Prostate gland (tissue), 2 donors: ENCODE measurements around the gene KIAA1328. TPM values are rescaled to one million over a fixed set of nuclear protein-coding genes. Genes with fewer than 3 reads are reported as not detected.

Source experiments
- DNase-seq: peaks from one replicate; pipeline ENCODE4 v3.0.0-alpha.2; 2019; ENCODE audit warnings: low spot score
- H3K27ac ChIP-seq, 2 donors: fragments of 200-600 bp; sonication (generic); 2 replicates each; pipeline ENCODE4 v1.5.1; 2017 to 2019
- H3K27me3 ChIP-seq: fragments of 200-600 bp; sonication (generic); replicated peaks from 2 replicates; pipeline ENCODE4 v1.5.1; 2019; ENCODE audit not compliant: insufficient read depth
- H3K36me3 ChIP-seq, 2 donors: fragments of 200-600 bp; sonication (generic); 1 replicate in 1 of 2; 2 replicates in 1 of 2; pipeline versions ENCODE4 v1.5.1 to v1.8.1; 2017 to 2019
- H3K4me1 ChIP-seq: fragments of 200-600 bp; sonication (generic); replicated peaks from 2 replicates; pipeline ENCODE4 v1.5.1; 2019
- H3K4me3 ChIP-seq, 2 donors: fragments of 200-600 bp; sonication (generic); 2 replicates each; pipeline ENCODE4 v1.5.1; 2017 to 2019
- H3K9me3 ChIP-seq: fragments of 200-600 bp; sonication (generic); 2 replicates; pipeline ENCODE4 v1.5.1; 2017
- CTCF ChIP-seq, 4 experiments: fragments of 200-600 bp in 2 of 4; fragments of 450-650 bp in 2 of 4; sonication (generic) in 2 of 4; IDR thresholded peaks; 1 replicate in 3 of 4; 2 replicates in 1 of 4; pipeline ENCODE4 v1.5.1; 2016 to 2019; ENCODE audit warnings: antibody characterized with exemption in 4 of 4, mild to moderate bottlenecking in 2 of 4, moderate library complexity in 2 of 4
- POLR2A ChIP-seq: fragments of 450-650 bp; IDR thresholded peaks from one replicate; pipeline ENCODE4 v1.6.1; 2016; ENCODE audit warnings: antibody characterized with exemption, mild to moderate bottlenecking
- POLR2AphosphoS5 ChIP-seq: sonication (generic); formaldehyde crosslinking; IDR thresholded peaks from one replicate; pipeline ENCODE4 v1.6.1; 2017; ENCODE audit warnings: antibody characterized with exemption
- WGBS: methylation state at CpG from one replicate; pipeline ENCODE4 v1.1.5; 2018; 5-methylcytosine and 5-hydroxymethylcytosine counted together
- intact Hi-C: fragments of 100-400 bp; cut with DNase I; formaldehyde crosslinking; loops from one replicate; pipeline ENCODE4 v1.14.2; 2022
- total RNA-seq, 2 donors: library from RNA; depleted of rRNA; stranded (reverse); fragments of >200 nt; gene quantifications; one replicate each; pipeline ENCODE4 v1.1.0, GENCODE V29; 2016

The KIAA1328 gene
- total RNA-seq, 2 donors from 2014 or later: 8.7 to 13.7 TPM

DNA sequence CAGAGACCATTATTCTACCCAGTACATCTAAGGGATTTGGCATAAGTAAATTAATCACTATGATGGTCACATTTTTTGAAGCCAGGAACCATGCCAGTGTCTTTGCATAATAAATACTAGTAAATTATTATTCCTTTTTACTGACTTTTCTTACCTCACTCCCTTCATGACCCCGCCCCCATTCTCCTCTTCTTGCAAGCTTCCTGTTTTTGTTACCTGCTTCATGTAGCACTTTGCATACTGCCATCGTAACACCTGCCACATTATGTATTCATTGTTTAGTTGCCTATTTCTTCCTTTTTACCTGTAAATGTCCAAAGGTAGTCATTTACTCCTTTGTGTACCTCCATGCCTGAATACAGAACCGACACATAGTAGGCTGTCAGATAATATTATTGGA, 309.5 kb downstream of the KIAA1328 start:
- 95% methylated on average over 3 of the region's 3 CpGs for WGBS
- intact Hi-C loops: no loop called here
- Histone ChIP-seq H3K4me1 (no peaks in the 10 kb centered on the region), H3K27ac (no peak overlapping the region), H3K4me3 (no peak overlapping the region), H3K27me3 (no peaks in the 10 kb centered on the region), H3K36me3 (no peaks in the 10 kb centered on the region), H3K9me3 (no peaks in the 10 kb centered on the region)
- TF ChIP-seq POLR2AphosphoS5: no peak
- no peak for TF ChIP-seq POLR2A
- TF ChIP-seq CTCF (IDR thresholded peaks at IDR 0.05): no peak
- DNase-seq: no peak

- Histone ChIP-seq H3K36me3 (no peaks in the 10 kb centered on the region), H3K27me3 (no peaks in the 10 kb centered on the region), H3K27ac (no peak overlapping the region), H3K4me1 (no peaks in the 10 kb centered on the region), H3K9me3 (no peaks in the 10 kb centered on the region), H3K4me3 (no peak overlapping the region)
- TF ChIP-seq POLR2AphosphoS5: no peak
- TF ChIP-seq POLR2A: no peak
- no peak for TF ChIP-seq CTCF (IDR thresholded peaks at IDR 0.05)
- no peak for DNase-seq
- intact Hi-C loops: no loop called here
- WGBS: 88% methylated on average over 1 of the region's 1 CpG
Observed at GRCh38 chr18:37139876-37140275, 310.9 kb downstream of the KIAA1328 start.

DNA sequence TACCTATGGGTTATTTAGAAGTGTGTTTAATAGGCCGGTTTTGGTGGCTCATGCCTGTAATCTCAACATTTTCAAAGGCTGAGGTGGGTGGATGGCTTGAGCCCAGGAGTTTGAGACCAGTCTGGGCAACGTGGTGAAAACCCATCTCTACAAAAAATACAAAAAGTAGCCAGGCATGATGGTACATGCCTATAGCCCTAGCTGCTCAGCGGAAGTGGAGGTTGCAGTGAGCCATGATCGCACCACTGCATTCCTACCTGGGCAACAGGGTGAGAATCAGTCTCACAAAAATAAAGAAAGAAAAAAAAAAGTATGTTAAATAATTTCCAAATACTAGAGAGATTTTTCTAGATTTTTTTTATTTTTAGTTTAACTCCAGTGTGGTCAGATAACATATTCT, 316.0 kb downstream of the KIAA1328 start:
- no peak for DNase-seq
- Histone ChIP-seq H3K36me3 (no peaks in the 10 kb centered on the region), H3K27me3 (no peaks in the 10 kb centered on the region), H3K4me1 (no peaks in the 10 kb centered on the region), H3K27ac (no peak overlapping the region), H3K9me3 (no peaks in the 10 kb centered on the region), H3K4me3 (no peak overlapping the region)
- intact Hi-C loops: no loop called here
- TF ChIP-seq CTCF (IDR thresholded peaks at IDR 0.05): no peak
- TF ChIP-seq POLR2A: no peak
- no peak for TF ChIP-seq POLR2AphosphoS5
- WGBS: 67% methylated on average over 4 of the region's 4 CpGs

GRCh38 chr18:37156330-37156942, 327.5 kb downstream of the KIAA1328 start:
- Histone ChIP-seq H3K4me1 (no peaks in the 10 kb centered on the region), H3K36me3 (no peaks in the 10 kb centered on the region), H3K27me3 (no peaks in the 10 kb centered on the region), H3K4me3 (no peak overlapping the region), H3K27ac (no peak overlapping the region), H3K9me3 (no peaks in the 10 kb centered on the region)
- 74% methylated on average over 7 of the region's 7 CpGs for WGBS
- intact Hi-C loops: no loop called here
- TF ChIP-seq CTCF (IDR thresholded peaks at IDR 0.05): no peak
- TF ChIP-seq POLR2A: no peak
- no peak for TF ChIP-seq POLR2AphosphoS5
- no peak for DNase-seq

GRCh38 chr18:37160038-37160820, 331.3 kb downstream of the KIAA1328 start:
- no peaks in the 10 kb centered on the region for H3K27me3 ChIP-seq
- TF ChIP-seq POLR2AphosphoS5 (no peak), POLR2A (no peak), CTCF (IDR thresholded peaks at IDR 0.05) (no peak)
- no peaks in the 10 kb centered on the region for H3K36me3 ChIP-seq
- no peak overlapping the region for H3K4me3 ChIP-seq
- H3K4me1 ChIP-seq: no peaks in the 10 kb centered on the region
- WGBS: 52% methylated on average over 3 of the region's 3 CpGs
- DNase-seq: no peak
- no peaks in the 10 kb centered on the region for H3K9me3 ChIP-seq
- intact Hi-C loops: no loop called here
- no peak overlapping the region for H3K27ac ChIP-seq
